HG02981 (cell line): ENCODE data around the gene MYO9A.
A peak's percentile ranks its signal among the peaks of the same experiment; 100 is the strongest.
"Not testable (repeated sequence)": the region's sequence is repeated elsewhere in the genome, so short reads cannot be mapped to it uniquely, and the experiment has no call there.

Experiments
- ATAC-seq: cut with Tn5 transposase; IDR thresholded peaks from one replicate; pipeline ENCODE4 v1.9.1; 2021; ENCODE audit warnings: mild to moderate bottlenecking, moderate library complexity; ENCODE audit not compliant: unreplicated experiment

MYO9A gene

GRCh38 chr15:71885390-71885789, 232.6 kb downstream of the MYO9A start:
- ATAC-seq: no peak

DNA sequence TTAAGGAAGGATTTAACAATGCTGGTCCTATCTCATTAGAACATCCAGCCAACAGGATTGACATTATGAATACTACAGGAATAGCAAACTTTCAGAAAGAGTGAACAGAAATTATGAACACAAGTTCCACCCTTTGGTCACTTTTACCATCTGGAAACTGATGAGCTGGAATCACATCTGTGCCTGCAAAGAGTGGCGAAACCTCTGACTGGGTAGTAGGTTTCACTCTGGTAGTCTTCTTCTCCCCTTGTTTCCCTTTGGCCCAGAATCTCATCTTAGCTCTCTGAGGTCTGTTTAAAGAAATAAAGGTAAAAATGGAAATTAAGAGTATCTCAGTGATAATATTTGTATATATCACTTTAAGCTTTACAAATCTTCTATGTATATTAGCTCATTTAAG, 234.5 kb downstream of the MYO9A start:
- ATAC-seq: peak; percentile 65

DNA sequence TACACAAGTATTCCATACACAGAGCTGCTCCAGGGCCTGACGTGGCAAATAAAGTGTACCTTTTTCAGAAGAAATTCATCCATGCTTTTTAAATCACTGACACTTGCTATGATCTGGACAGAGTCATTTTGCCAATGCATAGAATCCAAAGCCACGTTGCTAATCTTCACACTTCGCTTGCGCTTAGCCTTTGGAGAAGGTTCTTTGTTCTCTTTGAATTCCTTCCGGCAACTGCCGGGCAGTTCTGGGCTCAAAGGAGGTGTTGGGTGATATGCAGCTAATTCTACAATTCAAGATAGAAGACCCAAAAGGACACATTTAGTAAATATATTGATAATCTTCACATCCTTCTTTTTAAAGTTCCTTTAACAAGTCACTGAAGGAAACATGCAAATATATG, 237.7 kb downstream of the MYO9A start:
- ATAC-seq: no peak

DNA sequence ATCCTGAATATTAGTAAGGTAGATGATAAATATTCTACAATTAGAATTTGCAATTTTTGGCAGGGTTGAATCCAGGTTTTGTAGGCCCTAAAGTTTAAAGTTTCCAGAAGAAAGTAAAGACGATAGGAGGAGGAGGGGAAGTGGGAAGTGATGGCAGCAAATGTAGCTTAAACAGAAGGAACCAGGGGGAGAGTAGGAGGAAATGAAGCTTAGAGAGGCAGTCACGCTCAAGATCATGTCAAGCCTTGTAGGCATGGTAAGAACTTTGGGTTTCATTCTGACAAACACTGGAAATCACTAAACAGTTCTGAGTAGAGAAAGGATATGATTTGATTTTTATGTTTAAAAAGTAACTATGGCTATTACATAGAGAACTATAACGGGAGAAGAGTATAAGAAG, 243.7 kb downstream of the MYO9A start:
- ATAC-seq: no peak

DNA sequence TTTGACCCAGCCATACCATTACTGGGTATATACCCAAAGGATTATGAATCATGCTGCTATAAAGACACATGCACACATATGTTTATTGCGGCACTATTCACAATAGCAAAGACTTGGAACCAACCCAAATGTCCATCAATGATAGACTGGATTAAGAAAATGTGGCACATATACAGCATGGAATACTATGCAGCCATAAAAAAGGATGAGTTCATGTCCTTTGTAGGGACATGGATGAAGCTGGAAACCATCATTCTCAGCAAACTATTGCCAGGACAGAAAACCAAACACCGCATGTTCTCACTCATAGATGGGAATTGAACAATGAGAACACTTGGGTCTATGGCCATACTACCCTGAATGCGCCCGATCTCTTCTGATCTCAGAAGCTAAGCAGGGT, 259.7 kb downstream of the MYO9A start:
- not testable (repeated sequence) for ATAC-seq

DNA sequence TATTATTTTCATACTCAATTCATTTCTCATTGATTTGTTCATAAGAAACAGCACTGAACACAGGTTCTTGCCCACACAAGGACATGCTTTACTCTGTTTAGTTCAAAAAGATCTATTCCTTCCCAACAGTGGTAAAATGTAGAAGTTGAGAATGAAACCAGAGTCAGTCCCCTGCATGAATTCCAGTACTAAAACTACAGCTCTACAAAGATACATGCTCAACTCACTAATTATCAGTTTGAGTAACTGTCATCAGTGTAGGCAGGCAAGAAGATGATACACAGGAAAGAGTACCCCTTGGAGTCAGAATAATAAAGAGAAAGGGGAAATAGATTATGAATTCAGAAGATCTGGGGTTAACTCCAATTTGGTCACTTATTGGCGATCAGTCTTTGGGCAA, 264.4 kb downstream of the MYO9A start:
- no peak for ATAC-seq

GRCh38 chr15:71844916-71845315, 273.0 kb downstream of the MYO9A start:
- no peak for ATAC-seq

DNA sequence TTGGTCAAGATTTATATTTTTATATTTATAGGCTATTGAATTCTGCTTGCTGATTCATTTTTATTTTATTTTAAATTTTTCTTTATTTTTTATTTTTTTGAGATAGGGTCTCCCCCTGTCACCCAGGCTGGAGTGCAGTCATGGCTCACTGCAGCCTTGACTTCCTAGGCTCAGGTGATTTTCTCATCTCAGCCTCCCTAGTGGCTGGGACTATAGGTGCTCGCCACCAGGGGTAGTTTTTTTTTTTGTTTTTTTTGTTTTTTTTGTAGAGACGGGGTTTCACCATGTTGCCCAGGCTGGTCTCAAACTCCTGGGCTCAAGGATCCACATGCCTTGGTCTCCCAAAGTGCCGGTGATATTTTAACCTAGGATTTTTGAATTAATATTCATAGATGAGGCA, 276.4 kb downstream of the MYO9A start:
- no peak for ATAC-seq

DNA sequence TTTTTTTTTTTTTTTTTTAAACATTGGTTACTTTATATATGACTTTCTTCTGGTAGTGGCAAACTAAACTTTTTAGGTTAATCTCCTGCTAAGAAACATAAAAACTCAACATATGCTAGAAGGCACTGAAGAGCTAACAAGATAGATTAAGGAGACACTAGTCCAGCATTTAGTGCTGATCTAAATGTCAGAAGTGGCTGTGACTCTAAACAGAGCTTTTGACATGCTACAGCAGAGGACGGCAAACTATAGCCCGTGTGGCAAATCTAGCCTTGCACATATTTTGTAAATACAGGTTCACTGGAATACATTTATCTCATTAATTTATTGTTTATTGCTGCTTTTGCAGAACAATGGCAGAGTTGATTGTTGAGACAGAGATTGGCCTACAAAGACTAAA, 287.0 kb downstream of the MYO9A start:
- no peak for ATAC-seq

GRCh38 chr15:71826196-71826595, 291.8 kb downstream of the MYO9A start:
- ATAC-seq: no peak

DNA sequence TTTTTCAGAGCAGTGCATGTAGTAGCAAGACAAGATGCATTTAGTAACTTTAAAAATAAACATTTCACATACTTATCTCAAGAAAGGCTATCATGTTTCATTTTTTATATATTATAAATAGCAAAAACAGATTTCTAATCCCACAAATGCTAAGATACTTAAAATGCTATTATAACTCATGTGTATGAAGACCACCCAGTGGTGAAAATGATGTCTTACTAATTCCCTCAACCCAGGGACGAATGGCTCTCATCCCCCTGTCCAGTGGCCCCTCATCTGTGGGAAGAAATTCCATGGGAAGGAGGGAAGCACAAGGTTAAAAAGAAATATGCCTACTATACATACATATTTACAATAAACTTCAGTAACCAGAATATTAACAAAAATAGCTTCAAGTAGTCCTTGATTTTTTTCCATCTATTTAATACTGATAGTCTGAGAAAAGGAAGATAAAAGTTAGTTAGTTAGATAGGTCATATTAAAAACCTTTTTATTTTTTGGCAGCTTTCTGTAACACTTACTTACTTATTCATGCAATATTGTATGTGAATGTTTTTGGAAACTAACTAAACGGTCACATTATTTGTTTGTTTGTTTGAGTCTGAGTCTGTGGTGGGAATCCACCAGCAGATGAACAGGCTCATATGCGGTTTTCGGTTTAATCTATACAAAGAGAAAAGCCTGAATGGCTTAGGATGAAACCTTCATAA, 292.8 kb downstream of the MYO9A start:
- no peak for ATAC-seq

GRCh38 chr15:71823801-71824200, 294.1 kb downstream of the MYO9A start:
- no peak for ATAC-seq

- ATAC-seq: no peak
Measured at GRCh38 chr15:71822890-71823630, 294.9 kb downstream of the MYO9A start.

- no peak for ATAC-seq
Measured at GRCh38 chr15:71821547-71822129, 296.3 kb downstream of the MYO9A start.

GRCh38 chr15:71820127-71820526, 297.8 kb downstream of the MYO9A start:
- ATAC-seq: no peak

DNA sequence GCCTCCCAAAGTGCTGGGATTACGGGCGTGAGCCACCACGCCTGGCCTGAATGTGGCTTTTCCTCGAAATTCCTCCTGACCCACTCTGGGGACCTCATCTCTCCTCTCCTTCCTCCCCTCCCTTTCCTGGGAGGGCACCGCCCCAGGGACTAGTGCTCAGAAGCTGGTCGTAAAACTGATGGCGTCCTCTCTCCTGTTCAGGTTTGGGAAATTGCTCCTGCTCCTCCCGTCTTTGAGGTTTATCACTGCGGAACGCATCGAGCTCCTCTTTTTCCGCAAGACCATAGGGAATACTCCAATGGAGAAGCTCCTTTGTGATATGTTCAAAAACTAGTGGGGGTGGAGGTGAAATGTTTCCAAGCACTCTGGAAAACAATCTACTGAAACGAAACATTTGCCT, 300.6 kb downstream of the MYO9A start:
- no peak for ATAC-seq

GRCh38 chr15:71815301-71815700, 302.6 kb downstream of the MYO9A start:
- ATAC-seq: no peak

DNA sequence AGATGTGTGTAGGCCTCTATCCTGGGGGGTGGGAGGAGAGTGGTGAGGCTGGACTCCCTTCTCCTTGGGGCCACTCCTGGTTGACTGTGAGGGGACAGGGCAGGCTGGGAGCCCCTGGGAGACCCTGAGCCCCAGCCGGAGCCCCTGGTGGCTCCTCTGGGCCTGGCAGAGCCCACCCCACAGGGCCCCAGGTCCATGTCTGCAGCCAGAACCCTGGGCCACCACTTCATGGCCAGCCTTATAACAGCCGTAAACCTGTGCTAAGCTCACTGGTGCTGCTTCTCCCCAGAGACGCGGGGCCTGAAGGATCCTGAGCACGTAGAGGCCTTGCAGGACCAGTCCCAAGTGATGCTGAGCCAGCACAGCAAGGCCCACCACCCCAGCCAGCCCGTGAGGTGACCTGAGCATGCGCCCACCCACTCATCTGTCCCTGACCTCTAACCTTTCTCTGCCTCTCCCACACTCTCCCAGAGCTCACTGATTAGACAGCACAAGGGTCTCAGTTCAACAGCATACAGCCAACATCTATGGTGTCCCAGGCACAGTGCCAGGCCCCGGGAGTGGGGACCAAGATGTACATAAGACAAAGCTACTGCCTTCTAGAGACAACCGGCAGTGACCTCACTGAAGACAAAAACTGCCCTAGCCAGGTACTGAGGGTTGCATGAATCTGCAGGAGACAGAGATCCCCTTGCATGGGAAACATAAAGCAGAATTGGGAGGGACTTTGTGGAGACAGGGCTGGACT, 304.1 kb downstream of the MYO9A start:
- no peak for ATAC-seq

- ATAC-seq: no peak
Measured at GRCh38 chr15:71812966-71813722, 304.8 kb downstream of the MYO9A start.
